ENCODE measurements around the gene SIM2.
"Not testable (repeated sequence)": the region's sequence is repeated elsewhere in the genome, so short reads cannot be mapped to it uniquely, and the experiment has no call there.

Gene SIM2

GRCh38 chr21:36661511-36662309 is 37.2 kb upstream of the SIM2 start:
- H3K4me3 ChIP-seq (ENCODE audit: low read depth, low read length) = no peak overlapping the region
- peak; percentile 41 for TF ChIP-seq CTCF (IDR thresholded peaks at IDR 0.05; ENCODE audit: low read depth, low read length)

- no peak for TF ChIP-seq CTCF (IDR thresholded peaks at IDR 0.05; ENCODE audit: low read depth, low read length)
- no peak overlapping the region for H3K4me3 ChIP-seq (ENCODE audit: low read depth, low read length)
Measured at GRCh38 chr21:36663033-36663855, 35.7 kb upstream of the SIM2 start.

GRCh38 chr21:36664662-36664990 is 34.3 kb upstream of the SIM2 start:
- no peak for TF ChIP-seq CTCF (IDR thresholded peaks at IDR 0.05; ENCODE audit: low read depth, low read length)
- no peak overlapping the region for H3K4me3 ChIP-seq (ENCODE audit: low read depth, low read length)

- no peak overlapping the region for H3K4me3 ChIP-seq (ENCODE audit: low read depth, low read length)
- TF ChIP-seq CTCF (IDR thresholded peaks at IDR 0.05; ENCODE audit: low read depth, low read length) = no peak
Measured at GRCh38 chr21:36665806-36666205, 33.1 kb upstream of the SIM2 start.

GRCh38 chr21:36668713-36669112 is 30.2 kb upstream of the SIM2 start:
- no peak overlapping the region for H3K4me3 ChIP-seq (ENCODE audit: low read depth, low read length)
- TF ChIP-seq CTCF (IDR thresholded peaks at IDR 0.05; ENCODE audit: low read depth, low read length) = no peak

- H3K4me3 ChIP-seq (ENCODE audit: low read depth, low read length) = no peak overlapping the region
- TF ChIP-seq CTCF (IDR thresholded peaks at IDR 0.05; ENCODE audit: low read depth, low read length) = no peak
Measured at GRCh38 chr21:36671836-36672235, 27.1 kb upstream of the SIM2 start.

GRCh38 chr21:36672296-36672695 is 26.6 kb upstream of the SIM2 start:
- H3K4me3 ChIP-seq (ENCODE audit: low read depth, low read length) = not testable (repeated sequence)
